ENCODE measurements around the gene MMP20.

The MMP20 gene

GRCh38 chr11:102656528-102656927, 31.4 kb upstream of the MMP20 start:
- no peak for DNase-seq (ENCODE audit: low spot score)
- in situ Hi-C loops (cut with MboI; ENCODE audit: low pct_unique_long_range_greater_than_20kb, low sequenced_read_pairs, unreplicated experiment): no loop called here
- TF ChIP-seq, protein P1, sequence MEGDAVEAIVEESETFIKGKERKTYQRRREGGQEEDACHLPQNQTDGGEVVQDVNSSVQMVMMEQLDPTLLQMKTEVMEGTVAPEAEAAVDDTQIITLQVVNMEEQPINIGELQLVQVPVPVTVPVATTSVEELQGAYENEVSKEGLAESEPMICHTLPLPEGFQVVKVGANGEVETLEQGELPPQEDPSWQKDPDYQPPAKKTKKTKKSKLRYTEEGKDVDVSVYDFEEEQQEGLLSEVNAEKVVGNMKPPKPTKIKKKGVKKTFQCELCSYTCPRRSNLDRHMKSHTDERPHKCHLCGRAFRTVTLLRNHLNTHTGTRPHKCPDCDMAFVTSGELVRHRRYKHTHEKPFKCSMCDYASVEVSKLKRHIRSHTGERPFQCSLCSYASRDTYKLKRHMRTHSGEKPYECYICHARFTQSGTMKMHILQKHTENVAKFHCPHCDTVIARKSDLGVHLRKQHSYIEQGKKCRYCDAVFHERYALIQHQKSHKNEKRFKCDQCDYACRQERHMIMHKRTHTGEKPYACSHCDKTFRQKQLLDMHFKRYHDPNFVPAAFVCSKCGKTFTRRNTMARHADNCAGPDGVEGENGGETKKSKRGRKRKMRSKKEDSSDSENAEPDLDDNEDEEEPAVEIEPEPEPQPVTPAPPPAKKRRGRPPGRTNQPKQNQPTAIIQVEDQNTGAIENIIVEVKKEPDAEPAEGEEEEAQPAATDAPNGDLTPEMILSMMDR (IDR thresholded peaks at IDR 0.05; ENCODE audit: extremely low read depth, insufficient read depth, missing control alignments): no peak

DNA sequence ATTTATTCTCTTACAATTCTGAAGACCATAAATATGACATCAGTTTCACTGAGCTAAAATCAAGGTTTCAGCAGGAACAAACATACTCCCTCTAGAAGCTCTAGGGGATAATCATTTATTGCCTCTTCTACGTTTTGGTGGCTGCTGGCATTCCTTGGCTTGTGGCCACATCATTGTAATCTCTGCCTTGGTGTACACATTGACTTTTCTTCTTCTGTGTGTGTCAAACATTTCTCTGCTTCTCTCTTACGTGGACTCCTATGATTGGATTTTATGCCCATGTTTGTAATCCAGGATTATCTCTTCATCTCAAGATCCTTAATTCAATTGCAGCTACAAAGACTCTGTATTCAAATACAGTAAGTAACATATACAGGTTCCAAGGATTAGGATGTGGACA, 30.4 kb upstream of the MMP20 start:
- in situ Hi-C loops (cut with MboI; ENCODE audit: low pct_unique_long_range_greater_than_20kb, low sequenced_read_pairs, unreplicated experiment): no loop called here
- TF ChIP-seq, protein P1 (IDR thresholded peaks at IDR 0.05; ENCODE audit: extremely low read depth, insufficient read depth, missing control alignments): no peak
- DNase-seq (ENCODE audit: low spot score): no peak

DNA sequence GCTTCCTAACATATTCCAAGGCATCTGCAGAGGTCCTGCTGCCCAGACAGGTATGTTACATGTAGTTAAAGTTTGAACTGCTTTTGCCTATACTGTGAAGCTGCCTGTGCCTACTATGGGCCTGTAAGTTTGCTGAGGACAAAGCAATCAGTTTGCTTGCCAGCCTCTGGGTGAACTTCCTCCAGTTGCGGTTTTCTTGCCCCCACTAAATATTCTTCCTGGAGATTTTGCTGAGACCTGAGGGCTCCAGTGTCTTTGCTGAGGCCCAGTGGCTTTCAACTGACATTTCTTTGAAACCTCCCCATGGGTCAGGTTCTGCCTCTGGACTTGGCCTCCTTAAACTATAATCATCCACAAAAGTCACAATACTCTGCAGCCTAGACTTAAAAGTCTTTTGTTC, 29.6 kb upstream of the MMP20 start:
- no peak for DNase-seq (ENCODE audit: low spot score)
- TF ChIP-seq, protein P1 (IDR thresholded peaks at IDR 0.05; ENCODE audit: extremely low read depth, insufficient read depth, missing control alignments): no peak
- in situ Hi-C loops (cut with MboI; ENCODE audit: low pct_unique_long_range_greater_than_20kb, low sequenced_read_pairs, unreplicated experiment): no loop called here

GRCh38 chr11:102653744-102654291, 28.7 kb upstream of the MMP20 start:
- TF ChIP-seq, protein P1 (IDR thresholded peaks at IDR 0.05; ENCODE audit: extremely low read depth, insufficient read depth, missing control alignments): no peak
- in situ Hi-C loops (cut with MboI; ENCODE audit: low pct_unique_long_range_greater_than_20kb, low sequenced_read_pairs, unreplicated experiment): no loop called here
- DNase-seq (ENCODE audit: low spot score): no peak

GRCh38 chr11:102647430-102647829, 22.3 kb upstream of the MMP20 start:
- TF ChIP-seq, protein P1 (IDR thresholded peaks at IDR 0.05; ENCODE audit: extremely low read depth, insufficient read depth, missing control alignments): no peak
- no peak for DNase-seq (ENCODE audit: low spot score)
- in situ Hi-C loops (cut with MboI; ENCODE audit: low pct_unique_long_range_greater_than_20kb, low sequenced_read_pairs, unreplicated experiment): no loop called here

GRCh38 chr11:102643941-102644340, 18.8 kb upstream of the MMP20 start:
- no peak for DNase-seq (ENCODE audit: low spot score)
- TF ChIP-seq, protein P1 (IDR thresholded peaks at IDR 0.05; ENCODE audit: extremely low read depth, insufficient read depth, missing control alignments): no peak
- in situ Hi-C loops (cut with MboI; ENCODE audit: low pct_unique_long_range_greater_than_20kb, low sequenced_read_pairs, unreplicated experiment): no loop called here

GRCh38 chr11:102640946-102641345, 15.8 kb upstream of the MMP20 start:
- TF ChIP-seq, protein P1 (IDR thresholded peaks at IDR 0.05; ENCODE audit: extremely low read depth, insufficient read depth, missing control alignments): no peak
- no peak for DNase-seq (ENCODE audit: low spot score)
- in situ Hi-C loops (cut with MboI; ENCODE audit: low pct_unique_long_range_greater_than_20kb, low sequenced_read_pairs, unreplicated experiment): no loop called here

All from GM13977 (cell line).